CD4-positive, alpha-beta T cell treated with Interleukin-1 beta for 1 hour (primary cell): ENCODE results near the gene TEX26.

Source experiments
- DNase-seq, 2 donors: peaks; one replicate each; pipeline ENCODE4 v3.0.0-alpha.2; 2020 to 2022

The TEX26 gene

DNA sequence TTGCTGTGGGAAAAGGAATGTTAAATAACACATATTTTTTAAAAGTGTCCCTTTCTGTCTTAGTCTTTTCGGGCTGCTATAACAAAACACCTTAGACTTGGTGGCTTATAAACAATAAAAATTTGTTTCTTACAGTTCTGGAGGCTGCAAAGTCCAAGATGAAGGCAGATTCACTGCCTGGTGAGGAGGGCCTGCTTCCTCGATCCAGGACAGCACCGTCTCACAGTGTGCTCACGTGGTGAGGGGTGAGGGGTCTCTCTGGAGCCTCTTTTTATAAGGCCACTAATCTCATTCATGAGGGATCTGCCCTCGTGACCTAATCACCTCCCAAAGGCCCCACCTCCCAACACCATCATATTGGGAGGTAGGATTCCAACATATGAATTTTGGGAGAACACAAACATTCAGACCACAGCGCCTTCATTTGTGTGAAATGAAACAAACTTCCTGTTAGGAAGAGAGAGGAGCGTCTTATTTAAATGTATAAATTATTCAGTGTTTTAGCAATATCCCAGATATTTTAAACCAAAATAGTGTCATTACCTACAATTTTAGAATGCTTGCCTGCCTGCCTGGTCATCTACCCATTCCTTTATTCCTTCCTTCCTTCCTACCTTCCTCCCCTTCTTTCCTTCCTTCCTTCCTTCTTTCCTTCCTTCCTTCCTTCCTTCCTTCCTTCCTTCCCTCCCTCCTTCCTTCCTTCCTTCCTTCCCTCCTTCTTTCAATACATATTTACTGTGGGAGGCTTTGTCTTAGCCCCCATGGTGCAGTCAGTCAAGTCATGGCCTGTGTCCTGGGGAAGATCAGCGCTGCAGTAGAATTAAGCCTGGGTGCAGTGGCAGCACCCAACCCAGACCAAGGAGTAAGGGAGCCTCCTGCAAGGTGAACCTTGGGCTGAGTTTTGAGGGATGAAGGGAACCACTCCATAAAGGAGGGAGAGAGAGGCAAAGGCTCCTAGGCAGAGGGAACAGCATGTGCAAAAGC is 84.2 kb downstream of the TEX26 start:
- DNase-seq = no peak

DNA sequence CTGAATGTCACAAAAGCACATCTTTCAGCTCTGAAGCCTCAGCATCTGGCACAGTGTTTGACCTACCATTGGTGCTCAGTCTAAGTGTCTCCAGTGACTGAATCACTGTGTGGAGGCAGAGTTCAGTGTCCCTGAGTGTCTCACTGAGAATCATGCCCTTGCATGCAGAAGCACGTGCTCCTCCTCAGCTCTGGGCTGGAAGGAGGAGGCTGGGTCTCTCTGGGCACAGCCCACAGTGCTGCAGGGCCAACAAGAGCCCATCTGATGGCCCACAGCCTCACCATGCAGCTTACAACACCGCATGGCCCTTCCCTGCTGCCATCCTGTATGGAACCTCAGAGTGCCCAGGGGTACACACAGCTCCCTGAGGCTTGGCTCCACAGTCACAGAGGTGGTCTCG is 86.1 kb downstream of the TEX26 start:
- no peak for DNase-seq

DNA sequence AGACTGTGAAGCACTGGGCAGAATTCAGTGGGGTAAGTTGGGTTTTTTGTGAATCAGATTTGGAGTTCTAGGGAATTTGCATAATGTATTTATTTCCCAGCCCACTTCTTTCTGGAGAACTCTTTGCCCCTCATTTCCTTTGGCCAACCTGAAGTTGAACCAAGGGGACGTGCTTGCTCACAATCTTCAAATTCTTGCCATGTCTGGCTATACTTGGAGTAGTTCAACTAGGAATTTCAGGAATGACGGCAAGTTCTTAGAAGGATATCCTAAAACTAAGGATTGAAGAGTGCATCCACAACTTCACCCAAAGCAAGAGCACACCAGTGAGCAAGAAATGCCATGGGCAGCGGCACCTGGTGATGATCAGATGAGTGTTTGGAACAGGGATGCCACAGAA is 88.5 kb downstream of the TEX26 start:
- no peak for DNase-seq

DNA sequence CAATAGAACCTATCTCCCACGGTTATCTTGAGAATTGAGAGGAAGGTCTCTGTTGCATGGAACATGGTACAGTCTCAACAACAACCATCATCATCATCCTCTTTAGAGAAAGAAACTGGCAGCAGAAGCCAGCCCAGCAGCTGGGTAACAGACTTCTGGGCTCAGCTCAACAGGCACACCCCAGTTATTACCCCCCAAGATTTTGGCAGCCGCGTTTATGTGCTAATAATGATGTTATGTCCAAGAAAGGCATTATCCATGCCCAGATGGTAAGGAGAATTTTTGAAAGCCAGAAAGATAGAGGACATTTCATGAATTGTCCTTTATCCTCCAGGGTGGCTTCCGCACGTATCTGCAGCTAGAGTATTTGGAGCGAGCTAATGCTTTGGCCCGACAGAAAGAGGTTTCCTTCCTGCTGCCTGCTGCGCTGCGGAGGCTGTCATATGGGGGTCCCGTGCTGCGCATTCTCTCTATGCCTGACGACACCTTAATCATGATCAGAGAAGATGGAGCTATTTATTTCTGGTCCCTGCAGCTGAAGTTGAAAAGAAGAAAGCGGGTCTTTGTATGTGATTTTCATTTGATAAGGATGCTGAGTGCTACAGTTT is 89.9 kb downstream of the TEX26 start:
- no peak for DNase-seq

DNA sequence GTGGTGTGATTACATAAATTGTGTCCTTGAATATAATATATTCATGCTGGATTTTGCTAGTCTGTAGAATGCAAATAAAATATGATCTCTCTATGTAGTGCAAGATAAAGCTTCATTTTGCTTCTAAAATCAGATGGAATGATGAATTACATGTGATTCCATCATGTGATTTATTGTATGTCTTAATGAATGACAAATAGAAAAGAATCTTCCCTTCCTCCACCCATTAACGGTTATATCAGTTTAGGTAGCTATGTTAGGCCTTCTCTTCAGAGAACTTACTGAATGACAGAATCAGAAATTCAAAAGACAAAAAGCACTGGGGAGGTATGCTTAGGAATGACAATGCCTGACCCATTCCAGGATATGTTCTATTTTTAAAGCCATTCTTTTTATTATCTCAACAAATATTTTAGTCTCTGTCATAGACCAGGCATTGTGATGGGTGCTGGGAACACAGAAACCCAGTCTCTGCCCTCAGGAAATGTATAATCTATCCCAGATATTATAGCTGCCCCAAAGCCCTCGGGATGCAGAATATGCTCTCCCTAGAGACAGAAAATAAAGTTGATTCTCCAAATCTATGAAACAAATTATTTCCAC is 90.6 kb downstream of the TEX26 start:
- DNase-seq = no peak
